Astrocyte of the cerebellum (primary cell): ENCODE data around the gene CEP41.

Source experiments
- DNase-seq: peaks from one replicate; pipeline ENCODE4 v3.0.0-alpha.2; 2011; ENCODE audit warnings: low read depth
- H3K4me3 ChIP-seq: 2 replicates; pipeline ENCODE4 v1.5.1; 2011; ENCODE audit warnings: mild to moderate bottlenecking, low read depth, low read length, moderate library complexity
- CTCF ChIP-seq: IDR thresholded peaks from 2 replicates; pipeline ENCODE4 v1.5.1; 2012; ENCODE audit warnings: low read length, low read depth, moderate library complexity, mild to moderate bottlenecking; ENCODE audit errors: missing control alignments
- in situ Hi-C: cut with HindIII; loops from 2 replicates; pipeline ENCODE4 v1.10.0; 2017; ENCODE audit warnings: low sequenced_read_pairs

The CEP41 gene

DNA sequence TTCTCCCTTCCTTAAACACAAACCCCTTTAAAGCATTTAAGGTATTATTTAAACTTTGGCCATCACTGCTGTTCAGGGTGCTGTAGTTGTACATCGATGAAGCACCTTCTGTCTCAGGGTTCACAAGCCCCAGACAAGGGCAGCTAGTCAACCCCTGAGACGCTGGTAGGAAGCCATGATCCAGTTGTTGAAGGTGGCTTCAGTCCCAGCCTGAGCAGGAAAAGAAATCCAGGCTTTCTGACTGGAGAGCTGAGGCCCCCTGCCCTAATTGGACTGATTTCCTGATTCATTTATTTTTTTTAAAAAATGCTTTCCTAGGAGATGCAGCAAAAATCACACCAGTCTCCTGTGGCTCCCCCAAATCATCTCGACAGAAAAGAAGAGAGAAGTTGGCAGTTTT, 44.7 kb downstream of the CEP41 start:
- no peak overlapping the region for H3K4me3 ChIP-seq
- in situ Hi-C loops = no loop called here
- no peak for TF ChIP-seq CTCF
- no peak for DNase-seq

DNA sequence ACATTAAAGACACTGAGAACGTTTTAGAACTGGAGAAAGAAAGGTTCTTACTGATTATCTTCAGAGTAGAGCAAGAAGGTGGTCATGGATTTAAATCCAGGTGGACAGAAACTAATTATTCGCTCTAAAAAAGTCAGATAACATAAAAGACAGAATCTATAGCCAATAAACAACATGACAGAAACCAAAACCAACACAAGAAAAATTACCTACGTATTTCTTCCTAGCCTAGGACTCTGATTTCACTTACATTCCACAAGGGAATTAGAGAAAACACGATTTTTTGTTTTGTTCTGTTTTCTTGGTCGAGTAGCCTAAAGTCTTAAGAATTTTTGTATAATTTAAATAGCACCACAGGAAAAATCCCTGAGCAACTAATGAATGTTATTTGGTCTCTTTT, 45.4 kb downstream of the CEP41 start:
- in situ Hi-C loops = no loop called here
- no peak overlapping the region for H3K4me3 ChIP-seq
- TF ChIP-seq CTCF = no peak
- DNase-seq = no peak

DNA sequence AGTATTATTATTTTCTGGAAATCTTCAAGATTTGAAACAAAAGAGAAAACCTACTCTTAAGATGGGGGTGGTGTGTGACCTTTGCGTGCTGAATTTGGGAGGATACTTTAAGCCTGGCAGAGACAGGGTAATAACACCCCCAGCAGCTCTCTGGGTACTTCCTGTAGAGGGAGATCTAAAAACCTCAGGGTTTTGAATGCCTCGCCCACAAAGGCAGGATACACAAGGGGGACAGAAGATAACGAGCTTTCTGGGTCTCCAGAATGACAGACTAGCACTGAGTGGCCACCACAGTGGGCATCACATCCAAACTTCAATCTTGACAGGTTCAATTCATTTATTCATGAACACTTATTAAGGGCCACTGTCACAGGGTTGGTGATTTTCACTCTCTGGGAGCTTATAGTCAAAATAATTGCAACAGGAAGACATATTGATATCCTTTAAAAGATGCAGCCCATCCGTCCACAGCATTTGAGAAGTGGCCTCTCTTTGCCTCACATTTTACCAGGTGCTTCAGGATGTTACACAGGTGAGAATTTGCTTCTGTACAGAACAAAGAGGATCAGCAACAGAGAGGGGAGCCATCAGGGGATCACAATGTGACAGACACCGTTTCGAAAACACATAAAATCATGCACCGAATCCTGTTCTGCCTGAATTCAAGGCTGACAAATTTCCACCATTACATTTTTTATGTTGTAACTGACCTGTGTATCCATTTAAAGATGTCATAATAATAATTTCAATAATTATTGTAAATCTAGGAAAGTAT, 46.2 kb downstream of the CEP41 start:
- no peak overlapping the region for H3K4me3 ChIP-seq
- in situ Hi-C loops = no loop called here
- no peak for TF ChIP-seq CTCF
- no peak for DNase-seq

DNA sequence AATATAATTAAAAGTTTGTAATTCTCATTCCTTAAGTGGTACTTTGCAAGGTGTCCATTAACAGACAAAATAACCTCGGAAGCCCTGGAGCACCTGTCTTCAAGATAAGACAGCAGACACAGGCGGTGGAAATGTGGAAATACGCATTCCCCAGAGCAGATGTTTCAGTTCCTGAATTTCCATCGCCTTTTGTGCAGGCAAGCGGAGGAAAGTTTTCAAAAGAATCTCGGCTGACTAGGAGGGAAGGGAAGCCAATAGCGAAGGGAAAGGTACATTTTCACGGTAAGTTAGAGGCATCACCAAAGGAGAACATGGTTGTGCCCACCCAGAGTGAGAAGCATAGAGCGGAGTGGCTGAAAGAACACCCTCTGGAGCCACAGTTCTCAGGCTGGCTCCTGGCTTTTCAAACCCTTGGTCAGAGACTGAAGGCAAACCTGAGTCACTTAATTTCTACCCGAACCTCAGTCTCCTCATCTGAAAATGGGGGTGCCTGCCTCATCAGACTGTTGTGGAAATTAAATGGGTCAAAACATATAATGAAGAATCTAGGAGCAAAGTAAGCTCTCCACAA, 46.9 kb downstream of the CEP41 start:
- TF ChIP-seq CTCF = no peak
- H3K4me3 ChIP-seq = no peak overlapping the region
- DNase-seq = no peak
- in situ Hi-C loops = no loop called here

DNA sequence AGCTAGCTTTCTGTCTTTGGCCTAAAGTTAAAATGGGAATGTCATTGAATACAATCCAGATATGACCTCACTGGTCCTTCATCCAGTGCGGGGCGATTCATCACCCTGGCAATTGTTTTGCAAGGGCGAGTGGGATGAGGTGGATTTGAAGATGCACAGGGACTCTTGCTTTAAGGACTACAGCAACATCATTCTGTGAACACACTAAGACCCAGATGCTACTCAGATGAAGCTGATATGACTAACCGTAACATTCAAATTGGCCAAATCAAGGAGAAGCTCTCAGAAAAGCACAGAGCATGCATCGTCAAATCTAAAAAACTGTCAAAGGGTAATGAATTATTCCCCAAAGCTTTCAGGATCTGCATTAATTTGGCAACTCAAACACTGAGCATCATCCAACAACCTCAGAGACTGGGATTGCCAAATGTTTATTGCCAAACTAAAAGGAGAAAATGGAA, 47.7 kb downstream of the CEP41 start:
- in situ Hi-C loops = no loop called here
- DNase-seq = no peak
- TF ChIP-seq CTCF = no peak

GRCh38 chr7:130390486-130390885, 50.3 kb downstream of the CEP41 start:
- H3K4me3 ChIP-seq = no peak overlapping the region
- no peak for TF ChIP-seq CTCF
- in situ Hi-C loops = no loop called here
- DNase-seq = no peak

More for the DNA sequence above, 47.7 kb downstream of the CEP41 start:
- H3K4me3 ChIP-seq = no peak overlapping the region
